Measurements from ENCODE around the gene LGR4. TPM values are rescaled to one million over a fixed set of nuclear protein-coding genes. Genes with fewer than 3 reads are reported as not detected.

LGR4 gene
- total and polyA plus RNA-seq, 2 donors from 2014 or later, result 22.7 to 109 TPM

DNA sequence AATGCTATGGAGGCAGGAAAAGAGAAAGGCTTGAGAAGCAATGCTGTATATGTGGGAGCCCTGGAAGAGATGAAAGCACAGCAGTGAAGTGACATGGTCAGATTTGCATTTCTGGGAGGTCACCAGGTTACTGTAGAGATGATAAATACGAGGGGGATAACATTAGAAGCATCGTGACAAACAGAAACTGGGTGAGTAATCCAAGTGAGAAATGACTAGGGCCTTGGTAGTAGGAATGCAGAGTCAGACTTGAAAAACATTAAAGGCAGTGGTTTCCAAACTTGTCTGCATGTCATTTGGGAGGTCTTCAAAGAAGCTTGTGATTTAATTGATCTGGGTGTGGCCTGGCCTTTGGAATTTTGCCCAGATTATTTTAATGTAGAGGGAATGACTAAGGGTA, 153.5 kb downstream of the LGR4 start:
- Histone ChIP-seq H3K36me3 (ENCODE audit: control insufficient read depth in 2 of 3, insufficient read depth in 3 of 3, low read length in 3 of 3) (no peaks in the 10 kb centered on the region), H3K9me3 (ENCODE audit: control insufficient read depth in 2 of 3, insufficient read depth in 1 of 3, low read length in 3 of 3) (no peaks in the 10 kb centered on the region), H3K9ac (ENCODE audit: low read length in 3 of 3) (no peak overlapping the region), H3K27ac (ENCODE audit: low read depth in 2 of 2, low read length in 2 of 2) (no peak overlapping the region), H3K27me3 (ENCODE audit: control insufficient read depth, insufficient read depth, low read length) (no peaks in the 10 kb centered on the region), H3K4me1 (ENCODE audit: control insufficient read depth in 2 of 3, insufficient read depth in 2 of 3, low read depth in 1 of 3, low read length in 3 of 3) (no peaks in the 10 kb centered on the region), H3K4me3 (ENCODE audit: low read length in 3 of 3) (no peak overlapping the region)
- intact Hi-C loops (cut with DNase I), result no loop called here
- no peak for DNase-seq
- TF ChIP-seq, protein P1, sequence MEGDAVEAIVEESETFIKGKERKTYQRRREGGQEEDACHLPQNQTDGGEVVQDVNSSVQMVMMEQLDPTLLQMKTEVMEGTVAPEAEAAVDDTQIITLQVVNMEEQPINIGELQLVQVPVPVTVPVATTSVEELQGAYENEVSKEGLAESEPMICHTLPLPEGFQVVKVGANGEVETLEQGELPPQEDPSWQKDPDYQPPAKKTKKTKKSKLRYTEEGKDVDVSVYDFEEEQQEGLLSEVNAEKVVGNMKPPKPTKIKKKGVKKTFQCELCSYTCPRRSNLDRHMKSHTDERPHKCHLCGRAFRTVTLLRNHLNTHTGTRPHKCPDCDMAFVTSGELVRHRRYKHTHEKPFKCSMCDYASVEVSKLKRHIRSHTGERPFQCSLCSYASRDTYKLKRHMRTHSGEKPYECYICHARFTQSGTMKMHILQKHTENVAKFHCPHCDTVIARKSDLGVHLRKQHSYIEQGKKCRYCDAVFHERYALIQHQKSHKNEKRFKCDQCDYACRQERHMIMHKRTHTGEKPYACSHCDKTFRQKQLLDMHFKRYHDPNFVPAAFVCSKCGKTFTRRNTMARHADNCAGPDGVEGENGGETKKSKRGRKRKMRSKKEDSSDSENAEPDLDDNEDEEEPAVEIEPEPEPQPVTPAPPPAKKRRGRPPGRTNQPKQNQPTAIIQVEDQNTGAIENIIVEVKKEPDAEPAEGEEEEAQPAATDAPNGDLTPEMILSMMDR (IDR thresholded peaks at IDR 0.05; ENCODE audit: borderline replicate concordance, extremely low read depth, insufficient read depth), result no peak
- no peak for FAIRE-seq

DNA sequence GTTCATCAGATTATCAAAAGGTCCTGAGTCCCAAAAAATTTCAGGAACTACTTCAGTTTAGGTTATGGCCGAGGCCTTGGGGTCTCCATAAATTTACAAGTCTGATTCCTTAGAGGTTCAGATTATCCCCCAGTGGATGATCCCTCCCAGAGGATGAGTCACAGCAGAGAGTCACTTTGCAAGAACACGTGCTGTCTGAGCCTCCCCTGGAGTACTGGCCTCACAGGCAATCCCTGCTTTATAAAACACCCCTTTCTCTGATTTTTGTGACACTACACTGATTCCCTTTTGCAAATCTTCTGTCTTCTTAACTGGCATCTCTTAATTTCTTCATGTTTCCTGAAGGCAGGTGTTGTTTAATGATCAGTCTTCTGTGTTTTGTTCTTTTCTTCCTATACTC, 154.8 kb downstream of the LGR4 start:
- intact Hi-C loops (cut with DNase I), result no loop called here
- H3K9ac ChIP-seq (ENCODE audit: low read length in 3 of 3), result no peak overlapping the region
- H3K27ac ChIP-seq (ENCODE audit: low read depth in 2 of 2, low read length in 2 of 2), result no peak overlapping the region
- no peaks in the 10 kb centered on the region for H3K36me3 ChIP-seq (ENCODE audit: control insufficient read depth in 2 of 3, insufficient read depth in 3 of 3, low read length in 3 of 3)
- TF ChIP-seq, protein P1 (IDR thresholded peaks at IDR 0.05; ENCODE audit: borderline replicate concordance, extremely low read depth, insufficient read depth), result no peak
- no peak overlapping the region for H3K4me3 ChIP-seq (ENCODE audit: low read length in 3 of 3)
- no peak for DNase-seq
- no peaks in the 10 kb centered on the region for H3K4me1 ChIP-seq (ENCODE audit: control insufficient read depth in 2 of 3, insufficient read depth in 2 of 3, low read depth in 1 of 3, low read length in 3 of 3)
- no peaks in the 10 kb centered on the region for H3K27me3 ChIP-seq (ENCODE audit: control insufficient read depth, insufficient read depth, low read length)
- no peak for FAIRE-seq
- H3K9me3 ChIP-seq (ENCODE audit: control insufficient read depth in 2 of 3, insufficient read depth in 1 of 3, low read length in 3 of 3), result no peaks in the 10 kb centered on the region

Small RNAs within 50 kb of the gene (microRNA-seq; reads per million reads assigned to microRNA genes)
- gene MIR8087, result not detected

Other genes starting within 250 kb of the LGR4 start
- gene CCDC34, start 109.6 kb downstream of the LGR4 start, total RNA-seq, result 5.4 TPM
- 6.0 TPM for gene CCDC34, start 109.6 kb downstream of the LGR4 start, polyA plus RNA-seq (ENCODE audit: insufficient read depth, low read depth, low replicate concordance)
- 37.8 TPM for gene LIN7C, start 34.0 kb upstream of the LGR4 start, total RNA-seq
- gene LIN7C, start 34.0 kb upstream of the LGR4 start, polyA plus RNA-seq (ENCODE audit: insufficient read depth, low read depth, low replicate concordance), result 9.1 TPM
- 0.31 TPM for gene BDNF, start 227.7 kb upstream of the LGR4 start, total RNA-seq
- 0.19 TPM for gene BDNF, start 227.7 kb upstream of the LGR4 start, polyA plus RNA-seq (ENCODE audit: insufficient read depth, low read depth, low replicate concordance)

Measured in kidney (tissue), 14 donors.